GM10847 (cell line): ENCODE measurements around the gene AMIGO1.

Source experiments
- POLR2A ChIP-seq: IDR thresholded peaks from 2 replicates; pipeline ENCODE4 v1.6.1; 2011; ENCODE audit not compliant: insufficient read length; ENCODE audit errors: extremely low read depth

AMIGO1 gene

GRCh38 chr1:109509176-109510134, at the start of gene AMIGO1:
Gene AMIGO1 (minus strand): TSS chr1:109509727. CDS start chr1:109508912, 815 bp downstream.
- no peak for TF ChIP-seq POLR2A

- no peak for TF ChIP-seq POLR2A
These were observed 48.0 kb upstream of the AMIGO1 start for GRCh38 chr1:109557520-109557919.

- TF ChIP-seq POLR2A, result no peak
These were observed 47.0 kb upstream of the AMIGO1 start for GRCh38 chr1:109556563-109556962.

- peak; percentile 89 for TF ChIP-seq POLR2A
These were observed 39.1 kb upstream of the AMIGO1 start, which contains the start of gene GNAI3 for GRCh38 chr1:109548321-109549267. Gene GNAI3 (plus strand): TSS chr1:109548615. CDS start chr1:109548721, 106 bp downstream.

GRCh38 chr1:109547463-109548320, 38.2 kb upstream of the AMIGO1 start:
- TF ChIP-seq POLR2A, result no peak

- no peak for TF ChIP-seq POLR2A
These were observed 37.0 kb upstream of the AMIGO1 start for GRCh38 chr1:109546311-109547109.

GRCh38 chr1:109543988-109544735, 34.6 kb upstream of the AMIGO1 start:
- no peak for TF ChIP-seq POLR2A

GRCh38 chr1:109543283-109543987, 33.9 kb upstream of the AMIGO1 start:
- no peak for TF ChIP-seq POLR2A

GRCh38 chr1:109542657-109543056, 33.1 kb upstream of the AMIGO1 start:
- no peak for TF ChIP-seq POLR2A

- TF ChIP-seq POLR2A, result no peak
These were observed 31.6 kb upstream of the AMIGO1 start for GRCh38 chr1:109541102-109541501.

- TF ChIP-seq POLR2A, result no peak
These were observed 30.1 kb upstream of the AMIGO1 start, which contains the start of gene GPR61 for GRCh38 chr1:109539676-109540075. Gene GPR61 (plus strand): TSS chr1:109539872. CDS start chr1:109543023, 3,151 bp downstream.

GRCh38 chr1:109538827-109539555, 29.5 kb upstream of the AMIGO1 start:
- no peak for TF ChIP-seq POLR2A
